GM21447 (cell line): Measurements from ENCODE around the gene TFAM.
"Not testable (repeated sequence)": the region's sequence is repeated elsewhere in the genome, so short reads cannot be mapped to it uniquely, and the experiment has no call there.

ENCODE experiments used
- ATAC-seq: cut with Tn5 transposase; IDR thresholded peaks from one replicate; pipeline ENCODE4 v1.9.1; 2021; ENCODE audit not compliant: unreplicated experiment

The TFAM gene

GRCh38 chr10:58372607-58373441, 12.4 kb upstream of the TFAM start:
- ATAC-seq, result no peak

GRCh38 chr10:58373442-58373827, 11.8 kb upstream of the TFAM start:
- no peak for ATAC-seq

GRCh38 chr10:58382489-58382995, 2.7 kb upstream of the TFAM start:
- no peak for ATAC-seq

GRCh38 chr10:58384095-58384494, 1.1 kb upstream of the TFAM start:
- ATAC-seq, result peak; percentile 54

- ATAC-seq, result peak; percentile 0
Observed at GRCh38 chr10:58384544-58384998, 639 bp upstream of the TFAM start.

GRCh38 chr10:58385784-58386112, 538 bp downstream of the TFAM start:
- ATAC-seq, result peak; percentile 8

- ATAC-seq, result no peak
Observed at GRCh38 chr10:58389024-58389423, 3.8 kb downstream of the TFAM start.

- ATAC-seq, result no peak
Observed at GRCh38 chr10:58393317-58393716, 8.1 kb downstream of the TFAM start.

- no peak for ATAC-seq
Observed at GRCh38 chr10:58394471-58394870, 9.3 kb downstream of the TFAM start.

- ATAC-seq, result no peak
Observed at GRCh38 chr10:58396057-58396456, 10.8 kb downstream of the TFAM start.

GRCh38 chr10:58397830-58398229, 12.6 kb downstream of the TFAM start:
- no peak for ATAC-seq

- no peak for ATAC-seq
Observed at GRCh38 chr10:58399410-58399809, 14.2 kb downstream of the TFAM start.

- ATAC-seq, result no peak
Observed at GRCh38 chr10:58400609-58401008, 15.4 kb downstream of the TFAM start.

- ATAC-seq, result no peak
Observed at GRCh38 chr10:58404001-58404400, 18.8 kb downstream of the TFAM start.

- ATAC-seq, result no peak
Observed at GRCh38 chr10:58409956-58410610, 24.9 kb downstream of the TFAM start.

GRCh38 chr10:58412502-58412961, 27.3 kb downstream of the TFAM start:
- ATAC-seq, result no peak

- no peak for ATAC-seq
Observed at GRCh38 chr10:58414270-58415041, 29.2 kb downstream of the TFAM start.

GRCh38 chr10:58415757-58416156, 30.5 kb downstream of the TFAM start:
- ATAC-seq, result no peak

- ATAC-seq, result not testable (repeated sequence)
Observed at GRCh38 chr10:58417902-58418301, 32.7 kb downstream of the TFAM start.

- ATAC-seq, result no peak
Observed at GRCh38 chr10:58424176-58424575, 39.0 kb downstream of the TFAM start.

GRCh38 chr10:58428436-58428835, 43.2 kb downstream of the TFAM start:
- not testable (repeated sequence) for ATAC-seq
